LNCaP clone FGC (cell line): Measurements from ENCODE around the gene MCOLN2.
"Not testable (repeated sequence)": the region's sequence is repeated elsewhere in the genome, so short reads cannot be mapped to it uniquely, and the experiment has no call there.

ENCODE experiments used
- DNase-seq: peaks from one replicate; pipeline ENCODE4 v3.0.0-alpha.2; 2011; ENCODE audit warnings: low read depth
- H3K4me3 ChIP-seq: 2 replicates; pipeline ENCODE4 v1.5.1; 2011; ENCODE audit warnings: mild to moderate bottlenecking, low read depth, low read length, control low read depth
- TF ChIP-seq, protein P1 (sequence below): IDR thresholded peaks from 2 replicates; pipeline ENCODE4 v1.5.1; 2012; ENCODE audit warnings: mild to moderate bottlenecking; ENCODE audit not compliant: control insufficient read depth, insufficient read depth; ENCODE audit errors: extremely low read depth

MCOLN2 gene

DNA sequence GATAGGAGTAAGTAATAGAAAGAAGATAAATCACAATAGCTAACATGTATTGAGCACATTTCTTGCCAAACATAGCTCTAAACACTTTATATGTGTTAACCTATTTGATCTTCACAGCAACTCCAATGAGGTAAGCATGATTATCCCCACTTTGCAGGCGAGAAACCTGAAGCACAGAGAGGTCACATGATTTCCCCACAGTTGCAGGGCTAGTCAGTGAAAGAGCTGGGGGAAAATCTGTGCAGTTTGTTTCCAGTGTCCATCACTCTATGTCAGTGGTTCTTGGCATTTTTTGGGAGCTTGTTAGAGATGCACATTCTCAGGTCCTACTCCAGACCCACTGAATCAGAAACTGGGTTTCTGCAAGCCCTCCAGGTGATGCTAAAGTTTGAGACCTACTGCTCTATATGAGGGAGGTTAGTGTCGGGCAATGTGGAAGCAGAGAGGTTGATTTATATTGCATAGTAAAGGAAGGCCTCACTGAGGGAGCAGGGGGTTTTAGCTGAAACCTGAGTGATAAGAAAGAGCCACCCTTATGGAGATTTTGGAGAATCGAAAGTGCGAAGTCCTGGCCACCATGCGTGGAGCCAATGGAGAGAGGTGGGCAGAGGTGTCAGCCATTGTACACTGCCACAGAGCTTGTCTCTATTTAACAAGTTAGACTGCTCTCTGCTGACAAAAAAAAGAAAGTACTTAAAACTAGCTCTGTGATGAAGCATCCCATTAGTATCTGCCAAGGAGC, 30.5 kb upstream of the MCOLN2 start:
- H3K4me3 ChIP-seq = no peak overlapping the region
- TF ChIP-seq, protein P1, sequence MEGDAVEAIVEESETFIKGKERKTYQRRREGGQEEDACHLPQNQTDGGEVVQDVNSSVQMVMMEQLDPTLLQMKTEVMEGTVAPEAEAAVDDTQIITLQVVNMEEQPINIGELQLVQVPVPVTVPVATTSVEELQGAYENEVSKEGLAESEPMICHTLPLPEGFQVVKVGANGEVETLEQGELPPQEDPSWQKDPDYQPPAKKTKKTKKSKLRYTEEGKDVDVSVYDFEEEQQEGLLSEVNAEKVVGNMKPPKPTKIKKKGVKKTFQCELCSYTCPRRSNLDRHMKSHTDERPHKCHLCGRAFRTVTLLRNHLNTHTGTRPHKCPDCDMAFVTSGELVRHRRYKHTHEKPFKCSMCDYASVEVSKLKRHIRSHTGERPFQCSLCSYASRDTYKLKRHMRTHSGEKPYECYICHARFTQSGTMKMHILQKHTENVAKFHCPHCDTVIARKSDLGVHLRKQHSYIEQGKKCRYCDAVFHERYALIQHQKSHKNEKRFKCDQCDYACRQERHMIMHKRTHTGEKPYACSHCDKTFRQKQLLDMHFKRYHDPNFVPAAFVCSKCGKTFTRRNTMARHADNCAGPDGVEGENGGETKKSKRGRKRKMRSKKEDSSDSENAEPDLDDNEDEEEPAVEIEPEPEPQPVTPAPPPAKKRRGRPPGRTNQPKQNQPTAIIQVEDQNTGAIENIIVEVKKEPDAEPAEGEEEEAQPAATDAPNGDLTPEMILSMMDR = peak; percentile 21; the same call in 1 of the 2 replicates
- DNase-seq = no peak

GRCh38 chr1:85025940-85026339, 29.0 kb upstream of the MCOLN2 start:
- H3K4me3 ChIP-seq = no peak overlapping the region
- no peak for DNase-seq
- TF ChIP-seq, protein P1 = no peak

DNA sequence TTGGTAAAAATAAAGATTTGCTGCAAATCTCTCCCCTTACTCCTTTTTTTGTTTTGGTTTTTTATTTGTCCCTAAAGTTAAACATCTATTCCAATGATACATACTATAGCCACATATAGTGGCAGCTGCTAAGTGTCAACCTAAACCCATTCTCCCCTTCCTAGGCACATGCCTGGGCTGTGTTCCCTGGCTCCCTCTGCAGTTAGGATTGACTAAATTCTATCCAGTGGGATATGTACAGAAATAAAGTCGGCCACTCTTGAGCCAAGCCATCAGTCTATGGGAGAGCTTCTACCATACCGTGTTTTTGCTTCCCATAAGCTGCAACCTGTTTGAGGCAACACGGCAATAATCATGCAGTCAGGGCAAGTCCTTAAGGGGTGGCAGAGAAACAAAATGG, 27.8 kb upstream of the MCOLN2 start:
- H3K4me3 ChIP-seq = no peak overlapping the region
- TF ChIP-seq, protein P1 = no peak
- no peak for DNase-seq

- TF ChIP-seq, protein P1 = no peak
- no peak for DNase-seq
- no peak overlapping the region for H3K4me3 ChIP-seq
Measured at GRCh38 chr1:85022700-85023099, 25.8 kb upstream of the MCOLN2 start.

GRCh38 chr1:85019994-85020393, 23.1 kb upstream of the MCOLN2 start:
- TF ChIP-seq, protein P1 = no peak
- H3K4me3 ChIP-seq = no peak overlapping the region
- no peak for DNase-seq

GRCh38 chr1:85015826-85016225, 18.9 kb upstream of the MCOLN2 start:
- DNase-seq = no peak
- H3K4me3 ChIP-seq = no peak overlapping the region
- TF ChIP-seq, protein P1 = no peak

DNA sequence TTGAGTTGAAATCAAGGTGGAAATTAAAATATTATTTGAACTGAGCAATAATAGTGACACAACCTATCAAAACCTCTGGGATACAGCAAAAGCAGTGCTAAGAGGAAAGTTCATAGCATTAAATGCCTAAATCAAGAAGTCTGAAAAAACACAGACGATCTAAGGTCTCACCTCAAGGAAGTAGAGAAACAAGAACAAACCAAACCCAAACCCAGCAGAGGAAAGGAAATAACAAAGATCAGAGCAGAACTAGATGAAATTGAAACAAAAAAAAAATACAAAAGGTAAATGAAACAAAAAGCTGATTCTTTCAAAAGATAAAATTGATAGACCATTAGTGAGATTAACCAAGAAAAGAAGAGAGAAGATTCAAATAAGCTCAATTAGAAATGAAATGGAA, 8.7 kb upstream of the MCOLN2 start:
- not testable (repeated sequence) for H3K4me3 ChIP-seq, DNase-seq
